HG03060 (cell line): Measurements from ENCODE around the gene FIGLA.

Experiments used
- ATAC-seq: cut with Tn5 transposase; IDR thresholded peaks from one replicate; pipeline ENCODE4 v1.9.1; 2021; ENCODE audit warnings: low read depth, moderate number of reproducible peaks; ENCODE audit not compliant: unreplicated experiment

The FIGLA gene, protein sequence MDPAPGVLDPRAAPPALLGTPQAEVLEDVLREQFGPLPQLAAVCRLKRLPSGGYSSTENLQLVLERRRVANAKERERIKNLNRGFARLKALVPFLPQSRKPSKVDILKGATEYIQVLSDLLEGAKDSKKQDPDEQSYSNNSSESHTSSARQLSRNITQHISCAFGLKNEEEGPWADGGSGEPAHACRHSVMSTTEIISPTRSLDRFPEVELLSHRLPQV

DNA sequence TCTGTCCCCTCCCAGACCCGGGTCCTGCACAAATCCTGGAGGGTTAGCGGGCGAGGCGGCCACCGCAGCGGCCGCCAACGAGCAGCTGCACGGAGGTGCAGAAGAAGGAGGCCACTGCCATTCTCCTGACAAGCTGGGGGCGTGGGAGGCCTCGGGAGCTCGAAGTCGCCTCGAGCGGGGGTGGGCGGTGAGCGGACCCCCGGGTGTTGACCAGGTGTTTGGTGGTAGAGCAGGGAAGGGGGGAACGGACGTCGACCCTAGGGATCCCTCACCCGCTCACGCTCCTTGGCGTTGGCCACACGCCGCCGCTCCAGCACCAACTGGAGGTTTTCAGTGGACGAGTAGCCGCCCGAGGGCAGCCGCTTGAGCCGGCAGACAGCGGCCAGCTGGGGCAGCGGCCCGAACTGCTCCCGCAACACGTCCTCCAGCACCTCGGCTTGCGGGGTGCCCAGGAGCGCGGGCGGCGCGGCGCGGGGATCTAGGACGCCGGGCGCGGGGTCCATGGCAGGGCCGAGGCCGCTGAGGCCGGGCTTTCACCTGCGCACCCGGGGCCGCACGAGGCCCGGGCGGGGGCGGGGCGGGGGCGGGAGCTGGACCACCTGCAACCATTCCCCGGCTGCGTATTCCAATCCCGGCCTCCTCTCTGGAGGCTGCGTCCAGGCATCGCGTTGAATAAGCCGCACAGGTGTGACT is at the start of gene FIGLA:
Gene FIGLA, minus strand, starts transcription at position 508 of the 693 bp plus-strand sequence. Its CDS starts 5 bp downstream, at position 503.
- ATAC-seq, result no peak

DNA sequence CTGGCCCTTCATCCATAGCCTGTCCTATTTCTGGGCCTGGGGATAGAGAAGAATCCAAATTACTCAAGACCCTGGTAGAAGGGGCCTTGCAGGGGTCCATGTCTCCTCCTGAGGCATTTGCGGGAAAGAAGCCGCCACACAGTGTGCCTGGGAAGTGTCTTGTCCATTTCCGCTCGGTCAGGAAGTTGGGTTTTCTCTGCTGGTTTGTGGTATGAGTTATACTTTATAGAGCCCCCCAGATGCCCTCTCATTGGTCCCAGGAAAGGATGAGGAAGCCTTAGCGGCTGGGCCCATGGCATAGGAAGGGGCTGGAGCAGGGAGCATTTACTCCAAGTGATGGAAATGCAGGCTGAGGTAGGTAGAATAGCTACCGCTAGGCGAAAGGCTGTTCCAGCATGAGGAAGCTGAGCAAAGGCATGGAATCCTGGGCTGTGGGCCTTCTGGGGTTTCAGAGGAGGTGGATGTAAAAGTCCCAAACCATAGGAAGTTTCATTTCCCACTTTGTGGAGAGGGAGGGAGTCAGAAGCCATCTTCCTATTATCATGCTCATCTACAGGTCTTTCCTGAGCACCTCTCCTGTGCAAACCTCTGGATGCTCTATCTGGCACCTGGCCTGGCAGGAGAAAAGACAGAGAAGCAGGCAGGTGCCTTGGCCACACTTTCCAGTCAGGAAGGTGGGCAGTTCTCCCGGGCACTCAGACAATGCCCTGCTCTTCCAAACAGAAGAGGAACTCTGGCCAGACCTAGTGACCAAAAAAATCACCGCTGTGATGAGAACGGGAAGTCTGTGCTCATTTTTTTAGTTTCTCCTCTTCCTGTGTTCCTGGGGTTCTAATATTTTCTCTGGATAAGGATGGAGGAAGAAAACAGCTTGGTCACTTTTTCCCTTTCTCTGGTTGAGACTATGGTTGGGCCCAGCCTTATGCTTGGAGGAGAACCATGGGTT is 47.8 kb upstream of the FIGLA start:
- no peak for ATAC-seq

DNA sequence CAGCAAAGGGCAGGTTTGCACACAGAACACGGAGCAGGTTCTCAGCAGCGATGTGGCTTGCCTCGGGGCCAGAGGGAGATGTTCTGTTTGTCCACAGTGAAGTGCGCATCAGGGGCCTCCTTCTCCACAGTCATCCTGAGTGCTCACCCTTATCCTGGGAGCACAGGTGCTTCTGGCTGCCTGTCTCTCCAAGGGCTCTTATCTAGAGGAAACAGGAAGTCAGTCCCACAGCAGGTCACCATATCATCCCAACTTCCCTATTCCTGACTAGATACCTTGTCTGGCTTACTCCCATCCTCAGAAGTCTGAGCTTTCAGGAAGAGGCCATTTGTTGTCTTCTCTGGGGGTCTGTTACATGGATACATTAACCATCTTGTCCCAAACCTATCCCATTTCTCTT is 45.2 kb upstream of the FIGLA start, which contains the start of gene CD207:
Gene CD207, minus strand, starts transcription at position 174 of the 400 bp plus-strand sequence. Its CDS starts 40 bp downstream, at position 134.
- no peak for ATAC-seq

DNA sequence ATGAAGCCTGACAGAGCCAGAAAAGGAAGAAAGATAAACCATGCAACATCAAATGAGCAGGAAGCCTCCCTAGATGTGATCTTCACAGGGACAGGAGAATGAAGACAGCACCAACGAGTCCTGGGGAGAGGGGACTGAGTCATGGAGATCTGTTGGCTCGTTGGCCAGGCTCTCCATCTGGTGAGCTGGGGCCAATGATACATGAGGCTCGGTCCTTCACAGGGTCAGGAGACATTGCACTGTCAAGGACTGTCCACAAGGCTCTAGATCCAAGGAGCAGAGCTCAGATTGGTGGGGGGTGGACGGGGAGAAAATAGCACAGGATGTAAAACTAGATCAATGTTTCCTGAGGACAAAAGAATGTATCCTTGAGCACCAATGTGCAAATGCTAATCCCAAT is 44.4 kb upstream of the FIGLA start:
- ATAC-seq, result no peak

GRCh38 chr2:70834106-70834505 is 43.7 kb upstream of the FIGLA start:
- no peak for ATAC-seq

DNA sequence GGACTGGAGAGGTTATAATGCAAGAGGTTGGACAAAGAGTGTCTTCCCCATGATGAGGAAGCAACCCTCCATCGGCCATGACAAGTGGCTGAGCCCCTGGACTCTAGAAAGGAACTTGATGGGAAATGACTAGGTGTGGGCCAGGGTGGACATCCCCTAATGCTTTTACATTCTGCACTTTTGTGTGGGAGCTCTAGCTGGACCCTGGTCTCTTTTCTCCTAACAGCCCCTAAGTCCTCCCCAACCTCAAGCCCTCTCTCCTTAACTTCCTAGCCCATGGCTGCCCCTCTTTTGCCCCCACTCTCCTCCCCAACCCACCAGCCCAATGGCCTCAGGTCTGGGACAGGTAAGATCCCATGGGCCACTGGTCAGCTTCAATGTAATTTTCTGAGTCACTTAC is 42.8 kb upstream of the FIGLA start:
- no peak for ATAC-seq

- no peak for ATAC-seq
These were observed 41.9 kb upstream of the FIGLA start for GRCh38 chr2:70832386-70832785.

DNA sequence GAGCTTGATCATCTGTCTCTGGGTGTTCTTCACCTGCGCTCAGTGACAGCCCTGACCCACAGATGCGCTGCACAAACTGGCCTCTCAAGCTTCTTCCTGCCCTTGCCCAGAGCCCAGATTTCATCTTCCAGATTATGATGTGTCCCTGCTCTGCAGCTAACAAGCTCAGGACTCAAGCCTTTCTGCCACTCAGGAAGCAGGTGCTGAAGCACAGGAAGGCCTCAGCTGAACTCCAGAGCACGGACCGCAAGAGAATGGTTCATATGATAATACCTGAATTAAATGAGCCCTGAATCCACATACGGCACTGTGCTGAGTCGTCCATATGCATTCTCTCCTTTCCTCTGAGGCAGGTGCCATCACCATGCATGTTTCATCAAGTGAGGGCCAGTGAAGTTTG is 41.4 kb upstream of the FIGLA start:
- no peak for ATAC-seq

DNA sequence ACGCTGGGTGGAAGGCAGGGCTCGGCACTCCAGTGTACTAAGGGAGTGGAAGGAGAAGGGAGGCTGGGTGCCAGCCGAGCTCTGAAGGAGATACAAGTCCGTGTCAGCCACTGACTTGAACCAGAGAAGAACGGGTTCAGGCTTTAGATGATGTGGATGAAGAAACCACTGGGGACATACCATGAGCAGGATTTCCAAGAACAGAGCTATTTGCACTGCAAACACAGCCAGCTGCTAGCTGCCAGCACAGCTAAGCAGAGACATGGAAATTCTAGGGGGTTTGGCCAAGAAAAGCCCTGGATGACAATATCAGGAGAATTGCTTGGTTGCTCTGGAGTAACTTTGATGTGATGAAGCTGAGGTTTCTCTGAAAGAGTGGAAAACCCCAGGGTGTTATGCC is 39.9 kb upstream of the FIGLA start:
- no peak for ATAC-seq

- no peak for ATAC-seq
These were observed 39.5 kb upstream of the FIGLA start for GRCh38 chr2:70829916-70830315.

- no peak for ATAC-seq
These were observed 38.7 kb upstream of the FIGLA start for GRCh38 chr2:70828914-70829824.

GRCh38 chr2:70828115-70828514 is 37.7 kb upstream of the FIGLA start:
- no peak for ATAC-seq

- no peak for ATAC-seq
These were observed 36.9 kb upstream of the FIGLA start for GRCh38 chr2:70827388-70827787.

- ATAC-seq, result no peak
These were observed 36.4 kb upstream of the FIGLA start for GRCh38 chr2:70826696-70827350.

- ATAC-seq, result no peak
These were observed 32.8 kb upstream of the FIGLA start for GRCh38 chr2:70823249-70823648.

DNA sequence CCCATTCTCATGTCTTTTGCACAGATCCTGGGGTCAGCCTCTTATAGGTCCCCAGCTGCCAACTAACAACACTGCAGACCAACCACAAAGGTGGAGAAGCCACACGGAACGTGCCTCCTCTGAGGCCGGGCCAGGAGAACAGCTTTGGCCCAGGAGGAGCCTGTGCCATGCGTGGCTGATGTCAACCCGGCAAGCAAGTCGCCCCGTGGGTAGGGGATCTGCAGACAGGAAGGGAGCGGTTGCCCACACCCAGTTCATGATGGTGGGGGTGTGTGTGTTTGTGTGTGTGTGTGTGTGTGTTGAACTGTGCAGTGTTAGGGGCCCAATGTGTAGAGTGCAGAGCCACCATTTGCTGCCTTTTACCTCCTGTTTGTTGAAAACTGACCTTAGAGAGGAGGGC is 32.4 kb upstream of the FIGLA start:
- ATAC-seq, result no peak

DNA sequence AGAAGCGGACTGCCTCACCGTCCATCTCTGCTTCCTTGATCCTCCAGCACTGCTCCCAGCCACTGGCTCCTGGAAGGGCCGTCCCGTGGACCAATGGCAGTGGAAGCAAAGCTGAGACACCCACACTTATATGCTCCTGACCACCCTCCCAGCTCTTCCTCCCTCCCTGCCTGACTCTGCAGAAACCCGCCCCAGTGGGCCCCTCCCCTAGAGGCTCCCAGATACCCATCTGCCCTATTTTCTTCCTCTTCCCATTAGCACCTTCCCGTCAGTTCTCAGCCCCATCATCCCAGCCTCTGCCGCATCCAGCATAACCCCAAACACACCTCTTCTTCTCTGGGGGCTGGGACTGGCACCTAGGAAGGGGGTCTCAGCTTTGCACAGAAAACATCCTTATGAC is 30.1 kb upstream of the FIGLA start, which contains the start of gene CLEC4F:
Gene CLEC4F, minus strand, starts transcription at position 101 of the 400 bp plus-strand sequence. Its CDS starts 76 bp downstream, at position 25.
- ATAC-seq, result no peak

GRCh38 chr2:70817284-70817954 is 27.0 kb upstream of the FIGLA start:
- ATAC-seq, result no peak

GRCh38 chr2:70816726-70817125 is 26.3 kb upstream of the FIGLA start:
- ATAC-seq, result no peak
